HepG2 (cell line): ENCODE measurements around the gene CDK11A. TPM values are rescaled to one million over a fixed set of nuclear protein-coding genes. Genes with fewer than 3 reads are reported as not detected.

Source experiments
- ATAC-seq: fragments of 200-7000 bp; cut with Tn5 transposase; 3 replicates; pipeline ENCODE4 v1.9.1; 2020; ENCODE audit warnings: mild to moderate bottlenecking, moderate library complexity
- BruUV-seq: library from RNA; stranded (reverse); fragments of 400-500 nt; replicated peaks from 2 replicates; lab custom pipeline; 2021; lab: Mats Ljungman, UMichigan
- CTCF ChIA-PET: fragments of 300-600 bp; formaldehyde crosslinking; extraction: SDS; loops from one replicate; lab custom pipeline; 2021; ENCODE audit warnings: low total read pairs, inconsistent platforms, low intra/inter-chr PET ratio; lab: Yijun Ruan, JAX
- POLR2A ChIA-PET: fragments of 350-600 bp; sonication (Branson Sonifier 250); formaldehyde crosslinking; loops from one replicate; lab custom pipeline; 2020; ENCODE audit warnings: antibody characterized with exemption, inconsistent platforms; lab: Yijun Ruan, JAX
- DNase-seq: peaks from one replicate; pipeline ENCODE4 v3.0.0-alpha.2; 2015; ENCODE audit warnings: low spot score
- FAIRE-seq: peaks from 3 replicates; lab custom pipeline; 2011; peaks lifted over from hg19 to GRCh38; lab: Jason Lieb, UNC
- H2AFZ ChIP-seq: one replicate; pipeline ENCODE4 v1.6.1; 2011; ENCODE audit warnings: low read length, inconsistent platforms
- H3K27ac ChIP-seq: fragments of 300-600 bp; 3 replicates; pipeline ENCODE4 v1.8.0; 2011; ENCODE audit warnings: mixed run types, mild to moderate bottlenecking, mixed read lengths, low read length, inconsistent platforms; ENCODE audit not compliant: insufficient read depth; ENCODE audit errors: extremely low read length
- H3K27me3 ChIP-seq, 2 experiments: fragments of 200-600 bp in 1 of 2; 2 replicates in 1 of 2; 3 replicates in 1 of 2; pipeline versions ENCODE4 v1.6.0 to v1.8.0; 2011; ENCODE audit warnings: low read length in 2 of 2, mild to moderate bottlenecking in 2 of 2, moderate library complexity in 2 of 2, inconsistent platforms in 1 of 2; ENCODE audit not compliant: insufficient read depth in 2 of 2, control insufficient read depth in 1 of 2
- H3K36me3 ChIP-seq, 2 experiments: fragments of 200-600 bp in 1 of 2; replicated peaks in 1 of 2; 2 replicates in 1 of 2; 3 replicates in 1 of 2; pipeline versions ENCODE4 v1.5.1 to v1.8.0; 2011; ENCODE audit warnings: low read length in 2 of 2, inconsistent platforms in 1 of 2; ENCODE audit not compliant: insufficient read depth in 2 of 2, control insufficient read depth in 1 of 2
- H3K4me1 ChIP-seq: 2 replicates; pipeline ENCODE4 v1.5.1; 2012; ENCODE audit warnings: low read length, inconsistent platforms; ENCODE audit not compliant: insufficient read depth
- H3K4me2 ChIP-seq: 2 replicates; pipeline ENCODE4 v1.6.0; 2011; ENCODE audit warnings: low read depth, low read length, inconsistent platforms
- H3K4me3 ChIP-seq, 3 experiments: fragments of 200-600 bp in 1 of 3; sonication (generic), shearing (Covaris generic) in 1 of 3; replicated peaks in 1 of 3; 2 replicates each; pipeline ENCODE4 v1.5.1; 2011 to 2016; ENCODE audit warnings: low read length in 3 of 3, inconsistent platforms in 2 of 3, low read depth in 2 of 3, mild to moderate bottlenecking in 2 of 3, control low read depth in 1 of 3, mixed read lengths in 1 of 3; ENCODE audit not compliant: insufficient read depth in 1 of 3
- H3K79me2 ChIP-seq: one replicate; pipeline ENCODE4 v1.6.1; 2011; ENCODE audit warnings: low read length, inconsistent platforms; ENCODE audit not compliant: insufficient read depth
- H3K9ac ChIP-seq: 2 replicates; pipeline ENCODE4 v1.6.0; 2011; ENCODE audit warnings: mild to moderate bottlenecking, low read depth, low read length, inconsistent platforms; ENCODE audit not compliant: insufficient read depth
- H3K9me3 ChIP-seq: 2 replicates; pipeline ENCODE4 v1.5.1; 2012; ENCODE audit warnings: mild to moderate bottlenecking, low read length
- H4K20me1 ChIP-seq: 2 replicates; pipeline ENCODE4 v1.6.0; 2011; ENCODE audit warnings: inconsistent platforms, mild to moderate bottlenecking, low read length, moderate library complexity; ENCODE audit not compliant: insufficient read depth
- DMAP1 ChIP-seq: IDR thresholded peaks from 2 replicates; pipeline ENCODE4 v1.6.1; 2016
- GPN1 ChIP-seq: sonication (generic); formaldehyde crosslinking; IDR thresholded peaks from 2 replicates; pipeline ENCODE4 v1.5.1; 2020; ENCODE audit warnings: missing genetic modification reagents, borderline replicate concordance
- HNRNPUL1 ChIP-seq: fragments of 200-400 bp; formaldehyde crosslinking; IDR thresholded peaks from 2 replicates; pipeline ENCODE4 v1.6.1; 2017; ENCODE audit warnings: low read depth, mild to moderate bottlenecking, low read length, moderate library complexity
- HOXD1 ChIP-seq: sonication (generic); formaldehyde crosslinking; IDR thresholded peaks from 2 replicates; pipeline ENCODE4 v1.5.0; 2020; ENCODE audit warnings: missing genetic modification reagents
- MED1 ChIP-seq: sonication (generic); formaldehyde crosslinking; IDR thresholded peaks from 2 replicates; pipeline ENCODE4 v1.4.0; 2020; ENCODE audit warnings: missing genetic modification reagents
- THAP11 ChIP-seq: IDR thresholded peaks from 2 replicates; pipeline ENCODE4 v1.6.1; 2016; ENCODE audit warnings: missing biosample characterization, missing genetic modification reagents
- TIGD3 ChIP-seq: sonication (generic); formaldehyde crosslinking; IDR thresholded peaks from 2 replicates; pipeline ENCODE4 v1.5.1; 2020; ENCODE audit warnings: mild to moderate bottlenecking, missing genetic modification reagents, borderline replicate concordance
- XRCC5 ChIP-seq: fragments of 200-400 bp; formaldehyde crosslinking; optimal IDR thresholded peaks from 2 replicates; pipeline ENCODE3; 2017; ENCODE audit warnings: mild to moderate bottlenecking, low read length
- ZNF562 ChIP-seq: sonication (generic); formaldehyde crosslinking; IDR thresholded peaks from 2 replicates; pipeline ENCODE4 v1.8.0; 2022; ENCODE audit warnings: missing genetic modification reagents, borderline replicate concordance
- ZNF75D ChIP-seq: sonication (generic); formaldehyde crosslinking; IDR thresholded peaks from 2 replicates; pipeline ENCODE4 v1.8.1; 2023; ENCODE audit warnings: missing genetic modification reagents, mild to moderate bottlenecking, borderline replicate concordance
- WGBS: methylation state at CpG from one replicate; pipeline ENCODE4 v1.1.6; 2017; ENCODE audit warnings: low lambda C conversion rate; 5-methylcytosine and 5-hydroxymethylcytosine counted together
- in situ Hi-C: cut with HindIII; loops from 2 replicates; pipeline ENCODE4 v1.10.0; 2017; ENCODE audit warnings: low pct_unique_long_range_greater_than_20kb; ENCODE audit not compliant: extremely low pct_ligation_motif_present
- intact Hi-C: fragments of 100-400 bp; cut with micrococcal nuclease; formaldehyde crosslinking; loops from one replicate; pipeline ENCODE4 v1.10.0; 2022; ENCODE audit not compliant: unreplicated experiment
- polyA plus RNA-seq, 8 experiments: library from polyadenylated mRNA; depleted of rRNA in 3 of 8; stranded (reverse) in 7 of 8; unstranded in 1 of 8; fragments of >200 nt; fragmentation: Illumina TruSeq in 4 of 8; extraction: Trizol in 4 of 8; gene quantifications; 2 replicates each; pipeline versions ENCODE4 v1.2.1 to v1.2.3, GENCODE V29; 2011 to 2016; ENCODE audit warnings: low read depth in 4 of 8, missing spikeins in 1 of 8, mixed read lengths in 1 of 8; ENCODE audit not compliant: insufficient read depth in 1 of 8
- total RNA-seq, 5 experiments: library from RNA; depleted of rRNA; stranded (reverse); fragments of >200 nt; fragmentation: Illumina TruSeq; extraction: Trizol; gene quantifications; 2 replicates each; pipeline ENCODE4 v1.2.3, GENCODE V29; 2016; ENCODE audit warnings: low read depth in 1 of 5

The CDK11A gene
- total and polyA plus RNA-seq, 2 of the 13 experiments (the other 11 are each of a cell fraction or from before 2014, with no cell fraction given): 11.2 to 17.9 TPM

GRCh38 chr1:1755426-1755825, 31.3 kb upstream of the CDK11A start:
- ATAC-seq (no peak), FAIRE-seq (no peak), DNase-seq (no peak)
- H3K4me1 ChIP-seq: peaks cover 21% of the 10 kb centered on the region
- no TSS peak for BruUV-seq
- no peaks in the 10 kb centered on the region for H3K9me3 ChIP-seq
- H4K20me1 ChIP-seq: no peaks in the 10 kb centered on the region
- no peak overlapping the region for H3K4me2 ChIP-seq
- ChIA-PET POLR2A (interaction anchor here (1.2 kb wide), 1 partner anchor 13 kb away, joined by 3 read pairs; no protein-coding TSS in a partner anchor), CTCF (no interaction called here)
- WGBS: 90% methylated on average over 13 of the region's 19 CpGs
- H3K27ac ChIP-seq: no peak overlapping the region
- H3K9ac ChIP-seq: no peak overlapping the region
- TF ChIP-seq TIGD3 (CRISPR knock-in tag) (no peak), MED1 (CRISPR knock-in tag) (no peak), THAP11 (CRISPR knock-in tag) (no peak), ZNF562 (CRISPR knock-in tag) (no peak), XRCC5 (no peak), HNRNPUL1 (no peak), DMAP1 (CRISPR knock-in tag) (no peak), ZNF75D (CRISPR knock-in tag) (no peak), HOXD1 (no peak), GPN1 (CRISPR knock-in tag) (no peak)
- H3K79me2 ChIP-seq: no peaks in the 10 kb centered on the region
- intact Hi-C loops (no loop called here), in situ Hi-C loops (no loop called here)
- H2AFZ ChIP-seq: no peak overlapping the region
- no peaks in the 10 kb centered on the region for H3K27me3 ChIP-seq
- no peak overlapping the region for H3K4me3 ChIP-seq
- H3K36me3 ChIP-seq: peaks cover 26 to 56% of the 10 kb centered on the region in 2 experiments; a peak in 4 of 5 replicates
